ENCODE data around the gene KRT76. TPM values are rescaled to one million over a fixed set of nuclear protein-coding genes. Genes with fewer than 3 reads are reported as not detected.
"Not testable (repeated sequence)": the region's sequence is repeated elsewhere in the genome, so short reads cannot be mapped to it uniquely, and the experiment has no call there.

Gene KRT76
- polyA plus RNA-seq, 4 donors = not detected

DNA sequence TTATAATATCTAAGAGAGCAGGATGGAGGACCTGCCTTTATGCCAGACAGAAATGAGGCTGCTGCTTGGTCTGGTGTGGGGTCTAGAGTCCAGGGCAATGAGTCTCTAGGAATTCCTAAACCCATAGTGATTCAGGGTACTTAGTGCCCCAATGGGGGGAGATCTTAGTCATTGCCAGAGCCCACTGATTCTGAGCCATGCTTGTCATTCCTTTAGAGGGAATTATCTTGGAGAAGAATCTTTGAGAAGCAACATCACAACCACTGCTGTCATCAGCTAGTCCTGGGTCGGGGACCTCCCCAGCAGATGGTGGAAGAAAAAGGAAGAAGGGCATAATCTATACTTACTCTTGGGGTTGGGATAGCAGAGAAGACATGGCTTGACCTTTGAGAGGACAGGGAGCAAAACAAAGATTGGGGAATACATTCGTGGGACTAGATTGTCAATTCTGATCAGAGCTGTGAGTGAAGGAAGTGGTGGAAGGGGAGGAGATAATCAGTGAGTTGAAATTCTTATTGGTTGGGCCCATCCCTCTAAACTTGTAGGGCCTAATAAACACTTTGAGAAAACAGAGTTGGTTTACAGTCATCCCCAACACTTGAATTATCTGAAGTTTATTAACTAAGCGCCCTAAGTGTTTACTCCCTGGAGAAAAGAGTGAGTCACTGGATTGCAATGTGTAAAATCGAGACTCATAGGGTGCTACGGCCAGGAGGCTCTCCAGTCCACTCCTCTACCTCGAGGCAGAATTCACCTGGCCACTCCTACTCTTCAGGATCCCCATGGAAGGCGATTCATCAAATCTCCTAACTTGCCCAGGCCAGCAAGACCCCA, 21.7 kb upstream of the KRT76 start:
- DNase-seq (ENCODE audit: low read depth in 4 of 4, low spot score in 3 of 4) = no peak

- no peak for DNase-seq (ENCODE audit: low read depth in 4 of 4, low spot score in 3 of 4)
Observed at GRCh38 chr12:52798003-52798670, 21.0 kb upstream of the KRT76 start.

DNA sequence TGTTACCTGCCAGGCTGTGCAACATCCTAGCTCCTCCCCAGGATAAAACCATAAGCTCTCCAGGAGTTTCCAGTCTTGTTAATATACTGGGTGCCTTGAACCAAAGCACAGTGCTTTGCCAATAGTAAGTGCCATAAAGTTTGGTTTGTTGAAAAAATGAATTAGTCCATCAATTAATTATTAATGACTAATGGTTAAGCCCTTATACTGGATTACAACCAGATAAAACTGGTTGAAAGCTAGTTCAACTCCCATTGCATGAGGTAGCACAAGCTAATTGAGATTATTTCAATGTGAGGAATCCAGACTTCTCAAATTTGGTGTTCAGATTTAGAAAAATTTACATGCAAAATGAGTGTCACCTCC, 20.4 kb upstream of the KRT76 start:
- DNase-seq (ENCODE audit: low read depth in 4 of 4, low spot score in 3 of 4) = no peak

DNA sequence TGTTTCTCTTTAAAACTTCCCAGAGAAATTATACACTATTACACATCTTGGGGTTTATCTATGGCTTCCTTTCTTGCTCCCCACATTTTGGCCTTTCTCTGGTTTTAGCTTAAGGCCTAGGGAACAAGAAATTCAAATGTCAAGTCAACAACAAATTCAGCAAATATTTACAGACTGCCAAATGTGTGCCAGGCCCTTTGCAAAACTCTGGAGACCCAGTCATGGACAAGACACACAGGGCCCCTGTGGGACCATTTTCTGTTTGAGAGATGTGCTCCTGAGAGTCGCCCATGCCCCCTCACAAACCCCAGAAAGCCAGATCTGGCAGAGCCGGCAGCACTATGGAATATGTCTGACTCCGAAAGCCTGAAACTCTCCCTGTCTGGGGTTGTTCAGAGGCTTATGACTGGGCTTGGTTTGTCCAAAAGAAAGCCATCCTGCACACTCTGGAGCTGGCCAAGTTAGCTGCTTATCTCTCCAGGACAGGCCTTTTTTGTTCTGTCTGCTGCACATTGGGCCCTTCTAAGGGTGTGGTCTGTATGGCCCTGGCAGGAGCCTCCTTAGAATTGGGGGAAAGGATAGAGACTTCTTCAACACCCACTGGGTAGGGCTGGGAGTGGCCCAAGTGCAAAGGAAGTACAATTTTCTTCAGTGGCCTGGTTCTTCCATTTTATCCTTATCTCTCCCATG, 19.8 kb upstream of the KRT76 start:
- DNase-seq (ENCODE audit: low read depth in 4 of 4, low spot score in 3 of 4) = no peak

- no peak for DNase-seq (ENCODE audit: low read depth in 4 of 4, low spot score in 3 of 4)
Observed at GRCh38 chr12:52796429-52796794, 19.3 kb upstream of the KRT76 start.

DNA sequence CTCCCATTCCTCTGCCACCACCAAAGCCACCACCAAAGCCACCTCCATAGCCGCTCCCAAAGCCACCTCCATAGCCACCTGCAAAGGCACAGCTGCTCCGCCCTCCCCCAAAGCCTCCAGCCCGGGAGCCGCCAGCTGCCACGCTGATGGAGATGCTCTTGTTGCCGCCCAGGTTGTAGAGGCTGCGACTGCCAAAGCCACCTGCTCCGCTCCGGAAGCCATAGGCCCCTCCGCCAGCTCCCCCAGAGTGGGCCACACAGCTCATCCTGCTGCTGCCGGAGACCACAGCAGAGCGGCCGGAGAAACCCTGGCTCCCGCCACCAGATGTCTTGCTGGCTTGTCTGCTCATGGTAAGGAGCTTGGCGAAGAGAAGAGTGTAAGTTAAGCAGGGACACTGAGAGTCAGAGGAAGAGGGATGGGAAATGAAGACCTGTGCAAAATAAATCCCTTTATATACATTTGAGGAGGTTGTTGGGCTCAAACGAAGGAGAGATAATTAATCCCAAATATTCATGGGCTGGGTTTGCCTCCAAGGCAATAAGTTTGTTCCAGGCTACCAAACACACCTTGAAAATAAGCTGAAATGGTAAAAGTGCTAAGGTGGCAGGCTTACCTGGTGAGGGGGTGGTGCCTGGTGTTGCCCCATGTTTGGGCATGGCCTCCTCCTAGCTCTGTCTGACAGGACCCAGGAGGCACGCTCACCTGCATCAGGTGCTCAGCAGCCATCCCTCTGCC, 18.7 kb upstream of the KRT76 start, which contains the start of gene KRT3:
TSS of gene KRT3 (minus strand) at position 424 of the 735 bp plus-strand sequence. CDS start at position 349, 75 bp downstream.
- DNase-seq (ENCODE audit: low read depth in 4 of 4, low spot score in 3 of 4) = no peak

DNA sequence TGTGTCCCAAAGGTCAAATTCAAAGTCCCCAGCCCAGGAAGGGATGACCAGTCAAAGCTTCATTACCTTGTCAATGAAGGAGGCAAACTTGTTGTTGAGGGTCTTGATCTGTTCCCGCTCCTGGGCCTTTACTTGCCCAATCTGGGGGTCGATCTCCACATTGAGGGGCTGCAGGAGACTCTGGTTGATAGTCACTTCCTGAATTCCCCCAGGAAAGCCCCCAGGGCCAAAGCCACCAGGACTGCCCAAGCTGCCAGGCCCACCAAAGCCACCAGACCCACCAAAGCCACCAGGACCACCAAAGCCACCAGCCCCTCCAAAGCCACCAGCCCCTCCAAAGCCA, 18.2 kb upstream of the KRT76 start:
- DNase-seq (ENCODE audit: low read depth in 4 of 4, low spot score in 3 of 4) = not testable (repeated sequence)

DNA sequence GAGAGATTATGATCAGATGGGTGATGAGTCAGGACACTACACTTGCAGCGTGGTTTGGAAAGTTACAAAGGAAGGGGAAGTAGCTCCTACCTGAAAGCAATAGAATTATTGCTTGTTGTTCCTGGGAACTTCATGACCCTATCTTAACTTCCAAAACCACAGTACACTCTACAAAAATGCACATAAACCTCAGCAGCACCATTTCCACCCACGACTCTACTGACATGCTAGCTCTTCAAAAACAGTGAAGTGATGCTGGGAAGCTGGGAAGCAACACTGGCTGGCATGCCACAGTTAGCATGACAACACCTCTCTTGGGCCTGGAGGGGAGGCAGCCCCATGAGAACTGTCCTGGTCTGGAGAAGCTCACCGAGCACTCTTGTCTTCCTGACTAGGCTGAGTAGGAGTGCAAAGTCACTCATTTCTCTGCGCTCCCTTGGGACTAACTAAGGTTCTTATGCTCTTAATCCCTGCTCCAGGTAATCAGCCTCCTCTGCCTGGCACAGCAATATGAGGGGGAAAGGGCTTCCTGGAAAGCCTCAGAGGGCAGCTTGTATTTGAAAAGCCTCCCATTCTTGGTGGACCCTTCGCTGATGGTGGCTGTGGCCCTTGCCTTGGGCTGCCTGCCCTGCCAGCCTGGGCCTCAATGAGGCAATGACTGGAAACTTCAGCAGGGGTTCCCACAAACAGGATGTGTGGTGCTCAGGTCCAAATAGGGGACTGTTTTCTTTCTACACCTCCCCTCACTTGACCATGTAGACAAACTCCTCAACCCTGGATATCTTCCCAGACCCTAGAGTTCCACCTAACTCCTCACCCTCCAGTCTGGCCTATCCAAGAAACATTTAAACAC, 17.6 kb upstream of the KRT76 start:
- DNase-seq (ENCODE audit: low read depth in 4 of 4, low spot score in 3 of 4) = no peak

- DNase-seq (ENCODE audit: low read depth in 4 of 4, low spot score in 3 of 4) = no peak
Observed at GRCh38 chr12:52792185-52793029, 15.3 kb upstream of the KRT76 start.

DNA sequence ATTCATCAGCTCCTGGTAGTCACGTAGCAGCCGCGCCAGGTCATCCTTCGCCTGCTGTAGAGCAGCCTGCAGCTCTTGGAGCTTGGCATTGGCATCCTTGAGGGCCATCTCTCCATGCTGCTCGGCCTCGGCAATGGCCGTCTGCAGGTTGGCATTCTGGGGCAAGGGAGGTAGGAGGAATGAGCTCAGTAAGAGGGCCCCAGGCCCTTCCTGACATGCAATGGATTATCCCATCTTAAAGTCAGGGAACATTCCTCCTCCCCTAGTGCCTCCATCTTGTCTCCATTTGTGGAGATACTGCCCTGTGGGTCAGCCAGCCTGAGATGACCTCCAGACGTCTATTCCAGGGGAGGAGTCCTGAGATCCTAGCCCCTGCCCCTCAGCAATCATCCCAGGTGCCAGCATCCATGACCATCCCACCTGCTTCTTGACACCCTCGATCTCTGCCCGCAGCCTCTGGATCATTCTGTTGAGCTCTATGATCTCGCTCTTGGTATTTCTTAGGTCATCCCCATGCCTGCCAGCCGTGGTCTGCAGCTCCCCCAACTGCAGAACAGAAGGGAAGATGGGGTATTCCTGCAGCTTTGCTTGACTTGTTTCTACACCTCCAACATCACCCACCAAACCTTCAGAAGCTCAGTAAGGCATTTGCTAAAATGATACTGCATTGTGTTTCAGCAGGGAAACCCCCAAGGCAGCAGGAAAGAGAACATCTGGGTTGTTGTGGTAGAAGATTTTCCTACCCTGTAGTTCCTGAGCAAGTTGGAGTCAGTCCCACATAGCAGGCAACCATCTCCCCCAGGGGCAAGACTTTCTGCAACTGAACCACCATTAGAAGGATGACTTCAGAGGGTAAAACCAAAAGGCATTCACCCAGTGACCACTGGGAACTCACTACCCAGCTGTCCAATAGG, 14.4 kb upstream of the KRT76 start:
- no peak for DNase-seq (ENCODE audit: low read depth in 4 of 4, low spot score in 3 of 4)

- DNase-seq (ENCODE audit: low read depth in 4 of 4, low spot score in 3 of 4) = no peak
Observed at GRCh38 chr12:52790427-52791270, 13.5 kb upstream of the KRT76 start.

DNA sequence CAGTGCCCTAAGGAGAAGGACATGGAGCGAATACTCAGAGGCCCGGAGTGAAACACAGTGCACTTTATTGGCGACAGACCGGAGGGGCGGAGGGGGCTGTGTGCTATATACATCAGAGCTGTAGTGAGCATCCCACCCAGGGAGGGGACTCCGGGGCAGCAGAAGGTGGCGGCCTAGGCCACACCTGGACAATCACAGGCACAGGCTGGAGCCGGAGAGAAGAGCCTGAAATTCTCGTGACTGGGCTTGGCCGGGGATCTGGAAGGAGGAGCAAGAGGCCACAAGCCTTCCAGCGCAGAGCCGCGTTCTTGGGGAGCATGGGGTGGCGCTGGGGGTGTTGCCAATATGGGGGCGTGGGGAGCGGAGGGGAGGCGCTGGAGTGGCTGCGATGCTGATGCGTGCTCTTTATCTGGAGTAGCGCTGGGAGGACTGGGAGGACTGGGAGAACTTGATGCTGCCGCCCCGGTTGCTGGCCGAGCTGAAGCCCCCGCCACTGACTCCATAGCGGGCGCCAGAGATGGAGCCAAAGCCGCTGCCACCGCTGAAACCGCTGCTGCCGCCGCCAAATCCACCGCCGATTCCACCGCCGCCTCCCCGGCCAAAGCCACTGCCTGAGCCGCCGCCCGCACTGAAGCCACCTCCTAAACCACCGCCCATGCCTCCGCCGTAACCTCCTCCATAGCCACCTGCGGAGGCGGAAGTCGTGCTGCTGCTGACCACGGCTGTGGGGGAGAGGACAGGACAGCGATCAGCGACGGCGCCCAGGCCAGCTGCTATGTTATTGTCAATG, 12.7 kb upstream of the KRT76 start:
- DNase-seq (ENCODE audit: low read depth in 4 of 4, low spot score in 3 of 4) = peak in 1 of 4 donors; percentile 21

DNA sequence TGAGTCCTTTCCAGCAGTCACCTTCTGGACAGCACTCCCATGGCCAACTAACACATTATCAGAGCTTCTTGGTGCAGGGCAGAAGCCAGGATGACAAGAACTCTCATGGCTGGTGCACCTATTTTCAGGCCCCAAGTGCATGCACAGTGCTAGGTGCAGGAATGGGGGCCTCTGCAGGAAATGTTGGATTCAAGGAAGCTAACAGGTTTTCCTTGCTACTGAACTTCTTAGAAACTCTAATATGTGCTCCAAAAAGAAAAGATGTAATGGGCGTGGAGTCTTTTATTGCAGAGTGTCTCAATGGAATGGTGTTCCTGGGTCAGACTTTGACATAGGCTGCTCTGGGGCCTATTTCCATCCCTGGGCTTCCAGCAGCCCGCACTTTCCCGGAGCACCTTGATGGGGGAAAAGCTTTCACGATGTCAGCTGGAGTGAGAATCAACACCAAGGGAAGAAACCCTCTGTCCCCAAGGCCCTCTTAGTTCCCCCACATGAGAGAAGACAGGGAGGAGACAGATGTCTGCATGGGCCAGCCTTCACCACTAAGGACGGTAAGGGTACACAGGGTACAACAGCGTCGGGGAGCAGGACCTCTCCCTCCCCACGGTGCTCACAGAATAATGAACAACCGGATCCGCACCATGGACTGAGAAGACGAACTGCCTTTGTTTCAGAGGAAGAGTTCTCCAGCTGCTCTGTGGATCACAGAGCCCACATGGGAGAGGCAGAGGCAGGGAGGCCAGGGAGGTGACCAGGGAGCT, 11.9 kb upstream of the KRT76 start:
- DNase-seq (ENCODE audit: low read depth in 4 of 4, low spot score in 3 of 4) = no peak

DNA sequence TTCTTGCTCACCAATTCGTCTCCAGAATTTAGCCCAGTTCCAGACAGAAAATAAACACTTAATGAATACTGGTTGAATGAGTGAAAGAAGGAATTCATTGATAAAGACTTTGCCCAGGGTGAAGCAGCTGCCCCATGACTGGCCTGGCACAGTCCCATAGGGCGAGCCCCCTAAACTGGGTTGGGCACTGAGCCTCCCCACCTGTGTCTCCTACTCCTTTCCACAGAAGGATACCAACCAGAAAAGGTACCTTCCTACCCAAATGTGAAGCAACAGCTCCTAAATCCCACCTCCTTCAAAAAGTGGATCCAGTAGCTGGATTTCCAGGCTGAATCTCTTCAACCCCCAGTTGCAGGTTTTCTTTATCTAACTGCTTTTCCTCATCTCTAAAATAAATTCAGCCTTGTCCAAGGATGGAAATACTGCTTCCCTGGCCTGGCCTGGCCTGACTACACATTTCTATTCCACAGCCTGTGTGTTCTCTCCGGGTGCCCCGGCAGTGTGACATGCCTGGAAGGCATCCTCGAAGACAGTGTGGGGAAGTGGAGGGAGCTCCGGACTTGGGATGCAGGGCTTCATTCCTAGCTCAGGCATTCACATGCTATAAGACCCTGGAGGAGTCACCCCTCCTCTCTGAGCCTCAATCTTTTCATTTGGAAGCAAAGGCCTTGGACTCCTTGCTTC, 11.2 kb upstream of the KRT76 start:
- no peak for DNase-seq (ENCODE audit: low read depth in 4 of 4, low spot score in 3 of 4)
